GM10266 (cell line): Measurements from ENCODE around the gene CGB5.
"Not testable (repeated sequence)": the region's sequence is repeated elsewhere in the genome, so short reads cannot be mapped to it uniquely, and the experiment has no call there.

Source experiments
- DNase-seq: peaks from one replicate; pipeline ENCODE4 v3.0.0; 2012; ENCODE audit errors: extremely low spot score
- TF ChIP-seq, protein P1 (sequence below): IDR thresholded peaks from 2 replicates; pipeline ENCODE4 v1.5.1; 2012; ENCODE audit warnings: mild to moderate bottlenecking, low read depth; ENCODE audit not compliant: control insufficient read depth, insufficient read depth; ENCODE audit errors: missing control alignments

The CGB5 gene

DNA sequence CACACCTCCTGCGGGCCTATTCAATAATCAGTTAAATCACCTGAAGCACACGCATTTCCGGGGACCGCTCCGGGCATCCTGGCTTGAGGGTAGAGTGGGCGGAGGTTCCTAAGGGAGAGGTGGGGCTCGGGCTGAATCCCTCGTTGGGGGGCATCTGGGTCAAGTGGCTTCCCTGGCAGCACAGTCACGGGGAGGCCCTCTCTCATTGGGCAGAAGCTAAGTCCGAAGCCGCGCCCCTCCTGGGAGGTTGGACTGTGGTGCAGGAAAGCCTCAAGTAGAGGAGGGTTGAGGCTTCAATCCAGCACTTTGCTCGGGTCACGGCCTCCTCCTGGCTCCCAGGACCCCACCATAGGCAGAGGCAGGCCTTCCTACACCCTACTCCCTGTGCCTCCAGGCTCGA, at the start of gene CGB5:
Gene CGB5, plus strand, starts transcription at position 301 of the 400 bp plus-strand sequence. CDS start 362 bp downstream, outside the sequence.
- not testable (repeated sequence) for DNase-seq

DNA sequence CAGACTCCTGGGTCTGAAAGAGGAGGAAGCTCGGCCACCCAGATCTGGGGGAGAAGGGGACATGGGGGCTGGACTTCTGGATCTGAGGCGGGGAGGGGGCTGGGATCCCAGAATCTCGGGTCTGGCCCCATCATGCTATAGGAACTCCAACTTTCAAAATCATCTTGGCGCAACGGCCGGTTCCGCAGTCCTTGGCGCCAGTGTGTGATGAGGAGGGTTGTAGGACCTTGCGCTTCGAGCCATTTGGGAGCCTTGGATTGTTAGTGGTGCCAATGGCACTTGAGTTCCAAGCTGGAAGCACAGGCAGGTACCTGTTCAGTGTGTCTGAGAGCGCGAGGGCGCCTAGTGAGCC, 49.6 kb upstream of the CGB5 start:
- TF ChIP-seq, protein P1, sequence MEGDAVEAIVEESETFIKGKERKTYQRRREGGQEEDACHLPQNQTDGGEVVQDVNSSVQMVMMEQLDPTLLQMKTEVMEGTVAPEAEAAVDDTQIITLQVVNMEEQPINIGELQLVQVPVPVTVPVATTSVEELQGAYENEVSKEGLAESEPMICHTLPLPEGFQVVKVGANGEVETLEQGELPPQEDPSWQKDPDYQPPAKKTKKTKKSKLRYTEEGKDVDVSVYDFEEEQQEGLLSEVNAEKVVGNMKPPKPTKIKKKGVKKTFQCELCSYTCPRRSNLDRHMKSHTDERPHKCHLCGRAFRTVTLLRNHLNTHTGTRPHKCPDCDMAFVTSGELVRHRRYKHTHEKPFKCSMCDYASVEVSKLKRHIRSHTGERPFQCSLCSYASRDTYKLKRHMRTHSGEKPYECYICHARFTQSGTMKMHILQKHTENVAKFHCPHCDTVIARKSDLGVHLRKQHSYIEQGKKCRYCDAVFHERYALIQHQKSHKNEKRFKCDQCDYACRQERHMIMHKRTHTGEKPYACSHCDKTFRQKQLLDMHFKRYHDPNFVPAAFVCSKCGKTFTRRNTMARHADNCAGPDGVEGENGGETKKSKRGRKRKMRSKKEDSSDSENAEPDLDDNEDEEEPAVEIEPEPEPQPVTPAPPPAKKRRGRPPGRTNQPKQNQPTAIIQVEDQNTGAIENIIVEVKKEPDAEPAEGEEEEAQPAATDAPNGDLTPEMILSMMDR = no peak
- no peak for DNase-seq

GRCh38 chr19:48997972-48998371, 45.7 kb upstream of the CGB5 start:
- TF ChIP-seq, protein P1 = peak; percentile 61
- no peak for DNase-seq

DNA sequence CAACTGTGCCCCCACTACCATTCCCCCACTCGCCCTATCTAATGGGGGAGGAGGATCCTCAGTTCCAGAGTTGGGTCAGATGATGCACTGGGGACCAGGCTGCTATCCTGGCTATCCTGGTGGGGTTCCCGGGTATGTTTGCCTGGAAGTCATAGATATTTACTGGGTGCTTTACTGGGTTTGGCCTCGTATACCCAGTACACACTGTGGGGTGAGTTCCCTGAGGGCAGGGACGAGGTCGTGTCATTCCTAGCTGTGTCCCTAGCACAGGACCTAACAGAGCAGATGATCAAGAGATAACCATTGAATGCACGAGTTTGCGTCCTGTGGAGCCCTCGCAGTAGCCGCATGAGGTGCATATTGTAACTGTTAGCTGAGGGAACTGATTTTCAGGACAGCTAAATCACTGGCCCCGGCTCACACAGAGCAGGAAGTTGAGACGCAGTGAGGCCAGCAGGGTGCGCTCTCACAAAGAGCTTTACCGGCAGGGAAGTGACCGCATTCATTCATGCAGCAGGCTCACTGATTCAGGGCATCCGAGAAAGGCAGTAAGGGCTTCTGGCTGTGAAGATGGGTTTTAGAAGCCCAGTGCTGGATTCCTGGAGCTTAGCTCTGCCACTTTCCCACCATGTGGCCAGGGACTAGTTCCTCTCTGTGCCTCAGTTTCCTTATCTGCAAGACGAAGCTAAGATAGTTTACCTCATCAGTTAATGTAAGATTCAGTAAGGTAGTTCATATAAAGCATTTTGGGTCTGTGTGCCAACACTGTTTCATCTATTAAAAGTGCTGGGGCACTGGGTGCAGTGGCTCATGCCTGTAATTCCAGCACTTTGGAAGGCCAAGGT, 43.9 kb upstream of the CGB5 start:
- no peak for DNase-seq

DNA sequence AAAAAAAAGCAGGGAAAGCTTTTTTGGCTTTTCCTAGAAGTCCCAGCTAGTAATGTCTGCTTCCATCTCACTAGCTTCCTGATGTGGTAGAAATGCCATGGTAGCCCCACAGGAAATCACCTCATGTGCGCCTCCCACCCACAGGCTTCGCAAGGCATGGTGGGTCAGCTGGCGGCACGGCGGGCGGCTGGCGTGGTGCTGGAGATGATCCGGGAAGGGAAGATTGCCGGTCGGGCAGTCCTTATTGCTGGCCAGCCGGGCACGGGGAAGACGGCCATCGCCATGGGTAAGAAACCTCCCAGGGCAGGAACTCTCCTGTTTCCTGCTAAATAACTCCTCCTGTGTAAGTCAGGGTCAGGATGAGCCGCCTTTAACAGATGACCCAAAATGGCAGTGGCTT, 39.5 kb upstream of the CGB5 start:
- TF ChIP-seq, protein P1 = no peak
- DNase-seq = no peak

More for the DNA sequence above, 43.9 kb upstream of the CGB5 start:
- TF ChIP-seq, protein P1 = peak; percentile 59

GRCh38 chr19:49004964-49005614, 38.6 kb upstream of the CGB5 start:
- TF ChIP-seq, protein P1 = no peak
- no peak for DNase-seq

DNA sequence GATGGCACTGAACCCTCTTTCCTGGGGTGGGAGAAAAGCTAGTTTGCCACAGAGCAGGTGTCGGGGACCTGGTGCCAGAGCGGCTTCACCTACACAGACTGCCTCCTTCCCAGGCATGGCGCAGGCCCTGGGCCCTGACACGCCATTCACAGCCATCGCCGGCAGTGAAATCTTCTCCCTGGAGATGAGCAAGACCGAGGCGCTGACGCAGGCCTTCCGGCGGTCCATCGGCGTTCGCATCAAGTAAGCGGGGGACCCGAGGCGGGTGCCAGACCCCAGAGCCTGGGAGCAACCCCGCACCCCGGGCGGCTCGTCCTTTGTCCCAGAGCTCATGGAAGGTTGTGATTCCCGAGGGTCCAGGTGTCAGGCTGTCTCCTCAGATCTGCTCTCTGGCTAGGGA, 36.7 kb upstream of the CGB5 start:
- DNase-seq = no peak
- TF ChIP-seq, protein P1 = no peak
